A549 treated with CpdA at 1 μM for 4 hours (cell line): ENCODE results near the gene NLRP2B. TPM values are rescaled to one million over a fixed set of nuclear protein-coding genes. Genes with fewer than 3 reads are reported as not detected.

ENCODE experiments used
- total RNA-seq: library from RNA; stranded (reverse); fragments of 200-300 nt; extraction: Qiagen RNA extraction; gene quantifications from 5 replicates; pipeline ENCODE4 v1.2.3, GENCODE V29; 2022; ENCODE audit warnings: low read depth

The NLRP2B gene
- not detected in 5 replicates for total RNA-seq

DNA sequence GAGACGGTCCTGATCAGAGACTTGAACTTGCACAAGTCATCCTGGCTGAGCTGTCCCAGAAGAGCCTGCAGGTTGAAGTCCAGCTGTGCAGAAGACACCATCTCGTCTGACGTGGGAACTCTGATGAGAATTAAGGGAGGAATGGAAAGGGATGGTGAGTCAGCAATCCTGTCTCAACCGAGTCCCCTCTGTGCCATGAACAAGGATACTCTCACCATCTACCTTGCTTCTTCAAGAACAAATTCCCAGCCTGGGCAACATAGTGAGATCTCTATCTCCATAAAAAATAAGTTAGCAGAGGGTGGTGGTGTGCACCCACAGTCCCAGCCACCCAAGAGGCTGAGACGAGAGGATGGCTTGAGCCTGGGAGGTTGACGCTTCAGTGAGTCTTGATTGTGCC, at the start of gene NLRP2B:
Gene NLRP2B, minus strand, starts transcription at position 101 of the 400 bp plus-strand sequence.

Other genes with a start within 250 kb of the NLRP2B start
- 5.9 to 6.3 TPM (median 5.9 TPM) in 5 replicates for gene ZXDB, start 88.2 kb downstream of the NLRP2B start, total RNA-seq
- 1.1 to 1.7 TPM (median 1.4 TPM) in 5 replicates for gene ZXDA, start 230.2 kb upstream of the NLRP2B start, total RNA-seq